ENCODE data around the gene TPMT.

DNA sequence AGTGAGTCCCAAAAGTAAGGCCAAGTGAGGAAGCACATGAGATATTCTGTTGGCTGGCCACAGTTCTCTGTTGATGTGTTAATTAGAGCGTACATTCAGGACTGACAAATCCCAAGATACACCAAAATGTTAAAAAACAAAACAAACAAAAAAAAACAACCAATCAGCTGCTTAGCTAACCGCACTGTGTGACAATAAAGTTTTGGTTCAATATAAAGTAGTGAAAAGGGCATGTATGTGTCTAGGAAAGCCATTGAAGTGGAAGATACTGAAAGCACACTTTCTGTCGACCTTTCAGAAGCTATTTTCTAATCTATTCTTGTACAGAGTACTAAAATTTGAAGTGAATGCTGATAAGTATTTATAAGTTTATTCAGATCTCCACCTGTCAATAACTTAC lies 58.5 kb downstream of the TPMT start:
- TF ChIP-seq CTCF (IDR thresholded peaks at IDR 0.05; ENCODE audit: low read length) (no peak), EZH2 (optimal IDR thresholded peaks at IDR 0.05; ENCODE audit: low read depth, low read length) (no peak)
